T-helper 9 cell (primary cell): ENCODE measurements around the gene ERCC2.
"Not testable (repeated sequence)": the region's sequence is repeated elsewhere in the genome, so short reads cannot be mapped to it uniquely, and the experiment has no call there.

Experiments used
- DNase-seq: peaks from one replicate; pipeline ENCODE4 v3.0.0-alpha.2; 2020

ERCC2 gene

GRCh38 chr19:45352914-45353796, 17.2 kb downstream of the ERCC2 start:
- no peak for DNase-seq

- no peak for DNase-seq
Measured at GRCh38 chr19:45352471-45352870, 17.9 kb downstream of the ERCC2 start.

GRCh38 chr19:45352062-45352461, 18.3 kb downstream of the ERCC2 start:
- DNase-seq, result no peak

GRCh38 chr19:45351401-45351952, 18.9 kb downstream of the ERCC2 start:
- no peak for DNase-seq

- DNase-seq, result no peak
Measured at GRCh38 chr19:45350477-45351058, 19.8 kb downstream of the ERCC2 start.

GRCh38 chr19:45349430-45349941, 20.9 kb downstream of the ERCC2 start:
- no peak for DNase-seq

- DNase-seq, result no peak
Measured at GRCh38 chr19:45349126-45349415, 21.3 kb downstream of the ERCC2 start.

- DNase-seq, result no peak
Measured at GRCh38 chr19:45348367-45349125, 21.8 kb downstream of the ERCC2 start.

GRCh38 chr19:45347570-45348366, 22.6 kb downstream of the ERCC2 start:
- DNase-seq, result no peak

GRCh38 chr19:45346449-45346848, 23.9 kb downstream of the ERCC2 start:
- DNase-seq, result no peak

- DNase-seq, result no peak
Measured at GRCh38 chr19:45345506-45345860, 24.9 kb downstream of the ERCC2 start.

GRCh38 chr19:45344621-45345505, 25.5 kb downstream of the ERCC2 start:
- no peak for DNase-seq

GRCh38 chr19:45342911-45343310, 27.5 kb downstream of the ERCC2 start:
- no peak for DNase-seq

- no peak for DNase-seq
Measured at GRCh38 chr19:45340899-45341453, 29.4 kb downstream of the ERCC2 start.

GRCh38 chr19:45340232-45340898, 30.0 kb downstream of the ERCC2 start, which contains the start of gene KLC3:
TSS of gene KLC3 (plus strand) at chr19:45340750. CDS start at chr19:45345542, 4,792 bp downstream.
- peak; percentile 30 for DNase-seq

GRCh38 chr19:45339629-45340028, 30.7 kb downstream of the ERCC2 start:
- DNase-seq, result no peak

GRCh38 chr19:45336696-45337251, 33.6 kb downstream of the ERCC2 start:
- DNase-seq, result no peak

GRCh38 chr19:45334881-45335280, 35.5 kb downstream of the ERCC2 start:
- DNase-seq, result not testable (repeated sequence)

- DNase-seq, result no peak
Measured at GRCh38 chr19:45333609-45334303, 36.6 kb downstream of the ERCC2 start.
